GM19351 (cell line): ENCODE results near the gene HNRNPK.
A peak's percentile ranks its signal among the peaks of the same experiment; 100 is the strongest.

Experiments
- ATAC-seq: cut with Tn5 transposase; IDR thresholded peaks from one replicate; pipeline ENCODE4 v1.9.1; 2021; ENCODE audit warnings: mild to moderate bottlenecking, moderate library complexity; ENCODE audit not compliant: unreplicated experiment

Gene HNRNPK

GRCh38 chr9:83979812-83980394 is at the start of gene HNRNPK:
Gene HNRNPK, minus strand, starts transcription at chr9:83980215. Its CDS starts 1,963 bp downstream, at chr9:83978252.
- peak; percentile 81 for ATAC-seq

- no peak for ATAC-seq
These were observed 47.2 kb upstream of the HNRNPK start for GRCh38 chr9:84027201-84027600.

GRCh38 chr9:84024041-84024575 is 44.1 kb upstream of the HNRNPK start:
- ATAC-seq = no peak

DNA sequence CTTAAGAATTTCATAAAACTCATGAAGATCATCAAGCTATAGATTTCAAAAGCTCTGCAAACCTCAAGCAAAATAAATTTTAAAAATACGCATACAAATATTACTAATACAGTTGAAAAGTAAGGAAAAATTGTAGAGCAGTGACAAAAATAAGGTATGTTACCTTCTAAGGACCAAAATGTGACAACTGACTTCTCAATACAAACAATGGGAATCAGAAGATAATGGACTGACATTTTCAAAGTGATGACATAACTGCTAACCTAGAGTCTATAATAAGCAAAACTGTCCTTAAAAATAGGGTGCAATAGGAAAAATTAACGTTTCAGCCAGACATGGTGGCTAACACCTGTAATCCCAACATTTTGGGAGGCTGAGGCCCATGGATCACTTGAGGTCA is 27.6 kb upstream of the HNRNPK start:
- no peak for ATAC-seq

- no peak for ATAC-seq
These were observed 23.2 kb upstream of the HNRNPK start for GRCh38 chr9:84003246-84003645.

DNA sequence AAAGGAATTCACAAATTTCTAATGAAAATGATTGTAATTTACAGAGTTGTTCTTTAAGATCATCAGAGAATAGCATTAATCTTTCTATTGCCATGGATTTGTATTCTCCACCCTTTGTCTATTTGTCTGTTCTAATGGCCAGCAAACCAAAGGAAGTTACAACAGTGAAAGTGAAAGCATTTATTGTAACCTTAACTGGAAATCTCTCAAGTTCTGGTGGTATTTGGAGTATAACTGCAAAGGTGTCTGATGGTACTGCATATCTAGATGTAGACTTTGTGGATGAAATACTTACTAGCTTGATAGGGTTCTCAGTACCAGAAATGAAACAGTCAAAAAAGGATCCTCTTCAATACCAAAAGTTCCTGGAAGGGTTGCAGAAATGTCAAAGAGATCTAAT is 22.3 kb upstream of the HNRNPK start:
- ATAC-seq = peak; percentile 91

DNA sequence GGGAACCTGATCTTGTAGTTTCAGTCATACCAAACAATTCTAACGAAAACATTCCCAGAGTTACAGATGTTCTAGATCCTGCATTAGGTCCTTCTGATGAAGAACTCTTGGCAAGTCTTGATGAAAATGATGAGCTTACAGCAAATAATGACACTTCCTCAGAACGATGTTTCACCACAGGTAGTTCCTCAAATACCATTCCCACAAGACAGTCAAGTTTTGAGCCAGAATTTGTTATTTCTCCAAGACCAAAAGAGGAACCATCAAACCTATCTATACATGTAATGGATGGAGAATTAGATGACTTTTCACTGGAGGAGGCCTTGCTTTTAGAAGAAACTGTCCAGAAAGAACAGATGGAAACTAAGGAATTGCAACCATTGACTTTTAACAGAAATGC is 21.6 kb upstream of the HNRNPK start:
- no peak for ATAC-seq

DNA sequence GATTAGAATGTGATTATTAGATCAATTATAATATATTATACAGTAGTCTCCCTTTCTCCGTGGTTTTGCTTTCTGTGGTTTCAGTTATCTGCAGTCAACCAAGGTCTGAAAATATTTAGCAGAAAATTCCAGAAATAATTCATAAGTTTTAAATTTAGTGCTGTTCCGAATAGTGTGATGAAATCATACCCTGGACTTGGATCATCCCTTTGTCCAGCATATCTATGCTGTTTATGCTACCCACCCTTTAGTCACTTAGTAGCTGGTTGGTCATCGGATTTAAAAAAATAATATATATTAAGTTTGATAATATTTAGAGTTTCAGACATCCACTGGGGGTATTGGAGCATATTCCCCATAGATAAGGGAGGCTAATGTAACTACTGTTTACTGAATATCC is 20.2 kb upstream of the HNRNPK start:
- no peak for ATAC-seq

- no peak for ATAC-seq
These were observed 19.3 kb upstream of the HNRNPK start for GRCh38 chr9:83999141-83999918.

GRCh38 chr9:83996126-83996525 is 16.1 kb upstream of the HNRNPK start:
- ATAC-seq = no peak

DNA sequence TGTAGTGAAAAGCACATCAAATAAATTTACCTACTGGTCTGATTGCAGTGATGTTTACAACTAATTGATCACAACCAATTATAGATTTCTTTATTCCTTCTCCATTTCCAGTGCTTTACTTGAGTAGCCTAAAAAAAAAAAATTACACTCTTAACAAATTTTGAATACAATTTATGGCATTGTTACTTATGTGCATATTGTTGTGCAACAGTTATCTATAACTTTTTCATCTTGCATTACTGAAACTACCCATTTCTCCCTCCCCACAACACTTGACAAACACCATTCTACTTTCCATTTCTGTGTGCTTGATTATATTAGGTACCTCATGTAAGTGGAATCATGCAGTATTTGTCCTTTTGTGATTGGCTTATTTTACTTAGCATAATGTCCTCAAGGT is 12.9 kb upstream of the HNRNPK start:
- ATAC-seq = no peak

GRCh38 chr9:83992407-83992806 is 12.4 kb upstream of the HNRNPK start:
- no peak for ATAC-seq

DNA sequence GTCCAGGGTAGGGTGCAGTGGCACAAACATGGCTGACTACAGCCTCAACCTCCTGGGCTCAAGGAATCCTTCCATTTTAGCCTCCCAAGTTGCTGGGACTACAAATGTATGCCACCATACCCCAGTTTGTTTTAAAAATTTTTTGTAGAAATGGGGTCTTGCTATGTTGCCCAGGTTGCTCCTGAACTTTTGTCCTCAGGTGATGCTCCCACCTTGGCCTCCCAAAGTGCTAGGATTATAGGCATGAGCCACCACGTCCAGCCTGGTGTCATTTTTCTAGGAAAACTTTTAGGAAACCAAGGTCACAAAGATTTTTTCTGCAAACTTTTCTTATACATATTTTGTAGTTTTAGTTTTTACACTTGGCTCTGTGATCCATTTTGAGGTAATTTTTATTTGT is 11.3 kb upstream of the HNRNPK start:
- ATAC-seq = no peak

GRCh38 chr9:83988411-83988810 is 8.4 kb upstream of the HNRNPK start:
- no peak for ATAC-seq

- ATAC-seq = no peak
These were observed 7.4 kb upstream of the HNRNPK start for GRCh38 chr9:83987402-83987791.

- no peak for ATAC-seq
These were observed 6.9 kb upstream of the HNRNPK start for GRCh38 chr9:83986765-83987401.

- peak; percentile 51 for ATAC-seq
These were observed 6.2 kb upstream of the HNRNPK start for GRCh38 chr9:83986195-83986594.

GRCh38 chr9:83981126-83981871 is 1.3 kb upstream of the HNRNPK start:
- no peak for ATAC-seq

GRCh38 chr9:83980395-83981125 is 545 bp upstream of the HNRNPK start, which contains the start of gene RMI1:
Gene RMI1, plus strand, starts transcription at chr9:83980805. Its CDS starts 20,182 bp downstream, at chr9:84000987.
- peak; percentile 62 for ATAC-seq
